Central memory CD8-positive, alpha-beta T cell (primary cell): ENCODE measurements around the gene LRP1.
A peak's percentile ranks its signal among the peaks of the same experiment; 100 is the strongest.

Experiments used
- ATAC-seq: fragments of 150-1000 bp; cut with Tn5 transposase; replicated peaks from 2 replicates; pipeline ENCODE4 v1.10.0; 2022; ENCODE audit warnings: mild to moderate bottlenecking, moderate FRiP score, moderate number of reproducible peaks; ENCODE audit not compliant: poor library complexity, severe bottlenecking; ENCODE audit errors: extremely low read depth
- DNase-seq, 2 donors: peaks; one replicate each; pipeline ENCODE4 v3.0.0; 2021; ENCODE audit warnings: low spot score in 2 of 2
- H3K27ac Mint-ChIP-seq: one replicate; pipeline ENCODE4 v1.8.0; 2022; ENCODE audit warnings: low read depth, mild to moderate bottlenecking, moderate library complexity, mixed read lengths
- H3K27me3 Mint-ChIP-seq: one replicate; pipeline ENCODE4 v1.8.0; 2022; ENCODE audit warnings: mixed read lengths
- H3K36me3 Mint-ChIP-seq: one replicate; pipeline ENCODE4 v1.8.0; 2022; ENCODE audit warnings: mild to moderate bottlenecking, moderate library complexity, mixed read lengths; ENCODE audit not compliant: insufficient read depth
- H3K4me1 Mint-ChIP-seq: one replicate; pipeline ENCODE4 v1.8.0; 2022; ENCODE audit warnings: mixed read lengths
- H3K4me3 Mint-ChIP-seq: one replicate; pipeline ENCODE4 v1.8.0; 2022; ENCODE audit warnings: mild to moderate bottlenecking, moderate library complexity, mixed read lengths
- H3K9me3 Mint-ChIP-seq: one replicate; pipeline ENCODE4 v1.8.0; 2022; ENCODE audit warnings: mixed read lengths

LRP1 gene

DNA sequence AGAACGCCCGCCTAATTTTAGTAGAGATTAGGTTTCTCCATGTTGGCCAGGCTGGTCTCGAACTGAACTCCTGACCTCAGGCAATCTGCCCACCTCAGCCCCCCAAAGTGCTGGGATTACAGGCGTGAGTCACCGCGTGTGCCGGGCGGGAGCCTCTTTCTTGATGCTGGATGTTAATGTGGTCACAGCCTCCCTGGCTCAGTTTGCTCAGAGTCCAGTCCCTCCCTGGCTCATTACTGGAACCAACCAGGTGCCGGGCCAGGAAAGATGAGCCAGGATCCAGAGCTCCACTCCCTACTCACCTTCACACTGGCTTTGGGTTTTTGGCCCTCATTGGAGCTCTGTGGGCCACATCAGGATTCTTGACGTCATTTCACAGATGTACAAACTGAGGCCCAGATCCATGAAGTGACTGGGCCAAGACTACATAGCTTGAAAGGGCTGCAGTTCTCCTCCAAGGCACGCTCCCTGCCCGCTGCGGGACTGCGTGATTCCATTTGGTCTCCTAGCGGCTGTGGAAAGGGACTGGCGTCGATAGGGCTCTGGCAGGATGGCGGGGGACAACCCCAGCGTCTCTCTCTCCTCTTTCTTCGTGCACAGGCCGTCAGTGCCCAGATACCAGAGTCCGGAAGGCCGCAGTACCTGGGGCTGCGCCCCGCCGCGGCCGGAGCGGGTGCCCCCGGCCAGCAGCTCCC lies 96.1 kb downstream of the LRP1 start:
- H3K4me3 Mint-ChIP-seq: no peak overlapping the region
- H3K27ac Mint-ChIP-seq: no peak overlapping the region
- H3K9me3 Mint-ChIP-seq: no peaks in the 10 kb centered on the region
- peaks cover 19% of the 10 kb centered on the region for H3K36me3 Mint-ChIP-seq
- ATAC-seq: no peak
- no peak for DNase-seq
- H3K27me3 Mint-ChIP-seq: peaks cover 85% of the 10 kb centered on the region
- peaks cover 55% of the 10 kb centered on the region for H3K4me1 Mint-ChIP-seq

- peaks cover 78% of the 10 kb centered on the region for H3K27me3 Mint-ChIP-seq
- no peak for DNase-seq
- no peak overlapping the region for H3K27ac Mint-ChIP-seq
- peaks cover 24% of the 10 kb centered on the region for H3K36me3 Mint-ChIP-seq
- no peaks in the 10 kb centered on the region for H3K9me3 Mint-ChIP-seq
- H3K4me3 Mint-ChIP-seq: no peak overlapping the region
- ATAC-seq: no peak
- H3K4me1 Mint-ChIP-seq: peaks cover 57% of the 10 kb centered on the region
These were observed 96.8 kb downstream of the LRP1 start for GRCh38 chr12:57224973-57225679.

DNA sequence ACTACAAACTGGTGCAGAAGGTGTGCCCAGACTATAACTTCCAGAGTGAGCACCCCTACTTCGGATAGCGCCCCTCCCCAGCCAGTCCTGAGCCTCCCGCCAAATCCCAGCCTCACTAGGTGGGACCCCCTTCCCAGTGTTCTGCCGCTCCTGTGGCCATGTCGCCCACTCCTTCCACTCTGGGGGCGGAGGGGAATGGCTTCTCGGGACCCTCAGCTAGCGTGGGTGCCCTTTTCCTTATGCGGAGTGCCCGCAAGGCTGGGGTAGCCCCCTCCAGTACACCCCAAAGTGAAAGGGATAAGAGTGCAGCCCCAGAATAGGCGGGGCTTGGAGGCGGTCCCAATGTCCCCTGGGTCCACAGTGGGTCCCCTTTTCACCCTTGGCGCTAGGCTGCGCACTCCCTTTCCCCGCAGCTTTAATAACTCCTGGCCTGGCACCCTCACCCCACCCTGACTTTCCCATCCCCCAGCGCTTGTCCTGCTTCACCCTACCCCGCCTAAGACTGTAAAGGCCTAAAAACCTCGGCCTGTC lies 97.5 kb downstream of the LRP1 start:
- H3K27me3 Mint-ChIP-seq: peaks cover 72% of the 10 kb centered on the region

DNA sequence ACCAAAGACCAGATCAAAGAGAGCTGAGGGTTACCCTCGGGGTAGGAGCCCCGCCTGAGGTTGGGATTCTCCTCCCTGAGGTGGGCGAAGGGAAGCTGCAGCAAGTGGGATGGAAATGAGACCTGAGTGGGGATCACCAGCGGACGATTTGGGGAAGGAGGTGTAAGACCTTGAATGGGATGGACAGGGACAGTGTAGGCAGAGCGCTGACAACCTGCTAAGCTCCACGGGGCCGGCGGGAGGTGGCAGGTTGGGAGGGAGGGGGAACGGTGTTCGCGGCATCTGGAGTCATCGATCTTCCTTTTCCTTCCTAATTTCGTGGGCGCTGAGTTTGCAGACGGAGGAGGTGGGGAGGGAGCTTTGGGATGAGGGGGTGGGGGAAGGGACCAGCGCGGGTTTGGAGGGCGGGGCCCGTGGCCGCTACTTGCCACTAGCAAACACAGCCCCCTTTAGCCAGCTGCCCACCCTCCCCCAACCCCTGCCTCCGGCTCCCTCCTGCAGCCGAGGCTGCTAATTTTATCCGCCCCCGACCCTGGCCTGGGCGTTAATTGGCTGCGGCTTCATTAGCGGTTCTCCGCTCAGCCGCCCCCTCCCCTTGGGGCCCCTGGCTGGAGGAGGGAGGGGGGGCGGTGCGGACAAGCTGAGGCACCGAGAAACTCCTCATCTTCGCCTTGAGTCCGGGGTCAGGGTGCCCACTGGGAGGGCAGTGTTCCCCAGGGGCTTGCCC lies 98.5 kb downstream of the LRP1 start:
- peak overlapping the region; percentile 1 for H3K4me3 Mint-ChIP-seq
- DNase-seq (no peak), ATAC-seq (no peak)
- H3K36me3 Mint-ChIP-seq: peaks cover 24% of the 10 kb centered on the region
- H3K4me1 Mint-ChIP-seq: peaks cover 59% of the 10 kb centered on the region
- H3K9me3 Mint-ChIP-seq: no peaks in the 10 kb centered on the region
- peaks cover 62% of the 10 kb centered on the region for H3K27me3 Mint-ChIP-seq
- H3K27ac Mint-ChIP-seq: no peak overlapping the region

More for the DNA sequence above, 97.5 kb downstream of the LRP1 start:
- DNase-seq (no peak), ATAC-seq (no peak)
- no peaks in the 10 kb centered on the region for H3K9me3 Mint-ChIP-seq
- H3K4me1 Mint-ChIP-seq: peaks cover 61% of the 10 kb centered on the region
- peaks cover 24% of the 10 kb centered on the region for H3K36me3 Mint-ChIP-seq
- H3K27ac Mint-ChIP-seq: no peak overlapping the region
- H3K4me3 Mint-ChIP-seq: no peak overlapping the region

DNA sequence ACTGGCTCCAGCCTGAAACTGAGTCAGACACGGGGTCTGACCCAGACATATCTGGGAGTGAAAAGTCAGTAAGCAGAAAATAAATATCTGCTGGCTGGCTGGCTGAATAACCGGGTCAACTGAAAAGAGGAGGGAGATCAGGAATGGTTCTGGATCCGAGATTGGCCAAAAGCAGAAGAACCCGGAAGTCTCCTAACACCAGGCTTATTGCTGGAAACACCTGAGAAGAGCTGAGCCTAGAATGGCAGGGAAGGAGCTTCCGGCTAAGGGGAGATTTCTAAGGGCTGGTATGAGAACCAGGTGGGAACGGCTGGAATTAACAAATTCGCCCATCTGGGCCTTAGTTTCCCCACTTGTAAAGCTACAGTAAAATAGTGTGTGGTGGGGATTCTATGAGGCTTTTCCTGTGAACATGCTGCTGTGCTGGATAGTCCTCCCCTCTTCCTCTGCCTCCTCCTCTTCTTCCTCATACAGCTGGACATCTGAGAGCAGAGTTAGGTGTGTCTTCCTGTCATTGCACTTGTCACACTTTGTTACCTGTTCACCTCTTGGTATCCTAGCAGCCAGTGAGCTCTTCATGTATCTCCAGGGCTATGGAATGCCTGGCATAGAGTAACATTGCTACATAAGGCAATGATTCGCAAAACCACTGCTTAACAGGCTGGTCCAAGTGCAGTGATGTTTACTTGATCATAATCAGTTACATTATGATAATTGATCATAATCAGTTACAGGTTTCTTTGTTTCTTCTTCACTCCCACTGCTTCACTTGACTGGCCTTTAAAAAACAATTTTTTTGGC lies 99.2 kb downstream of the LRP1 start:
- Mint-ChIP-seq H3K36me3 (peaks cover 24% of the 10 kb centered on the region), H3K27ac (no peak overlapping the region), H3K4me3 (no peak overlapping the region), H3K4me1 (peaks cover 51% of the 10 kb centered on the region), H3K9me3 (no peaks in the 10 kb centered on the region), H3K27me3 (peaks cover 54% of the 10 kb centered on the region)
- DNase-seq (no peak), ATAC-seq (no peak)

- DNase-seq (no peak), ATAC-seq (peak; percentile 34)
- Mint-ChIP-seq H3K4me3 (peak overlapping the region; percentile 95), H3K9me3 (no peaks in the 10 kb centered on the region), H3K36me3 (peaks cover 16% of the 10 kb centered on the region), H3K27me3 (peaks cover 38% of the 10 kb centered on the region), H3K27ac (peak overlapping the region; percentile 86), H3K4me1 (peaks cover 35% of the 10 kb centered on the region)
These were observed 100.9 kb downstream of the LRP1 start for GRCh38 chr12:57229046-57229633.

- peak; percentile 63 for ATAC-seq
- Mint-ChIP-seq H3K27ac (peak within 1 kb of the TSS; percentile 86), H3K9me3 (no peaks in the 10 kb centered on the region), H3K4me3 (peak within 1 kb of the TSS; percentile 95), H3K36me3 (peaks cover 16% of the 10 kb centered on the region), H3K4me1 (peaks cover 35% of the 10 kb centered on the region), H3K27me3 (peaks cover 32% of the 10 kb centered on the region)
- peak; percentile 74 to 78 for DNase-seq
These were observed 101.5 kb downstream of the LRP1 start, which contains the start of gene SHMT2 for GRCh38 chr12:57229634-57230380. Gene SHMT2 (plus strand): TSS chr12:57229711. CDS start chr12:57229779, 68 bp downstream.

- peaks cover 35% of the 10 kb centered on the region for H3K4me1 Mint-ChIP-seq
- H3K27me3 Mint-ChIP-seq: peaks cover 27% of the 10 kb centered on the region
- ATAC-seq: no peak
- H3K27ac Mint-ChIP-seq: peak overlapping the region; percentile 86
- DNase-seq: no peak
- H3K9me3 Mint-ChIP-seq: no peaks in the 10 kb centered on the region
- peak overlapping the region; percentile 95 for H3K4me3 Mint-ChIP-seq
- H3K36me3 Mint-ChIP-seq: peaks cover 16% of the 10 kb centered on the region
These were observed 102.3 kb downstream of the LRP1 start for GRCh38 chr12:57230381-57231155.

GRCh38 chr12:57231276-57232021 lies 103.2 kb downstream of the LRP1 start:
- Mint-ChIP-seq H3K4me3 (peak overlapping the region; percentile 95), H3K27ac (no peak overlapping the region), H3K27me3 (peaks cover 27% of the 10 kb centered on the region), H3K9me3 (no peaks in the 10 kb centered on the region), H3K36me3 (peaks cover 18% of the 10 kb centered on the region), H3K4me1 (peaks cover 32% of the 10 kb centered on the region)
- no peak for DNase-seq
- ATAC-seq: no peak

DNA sequence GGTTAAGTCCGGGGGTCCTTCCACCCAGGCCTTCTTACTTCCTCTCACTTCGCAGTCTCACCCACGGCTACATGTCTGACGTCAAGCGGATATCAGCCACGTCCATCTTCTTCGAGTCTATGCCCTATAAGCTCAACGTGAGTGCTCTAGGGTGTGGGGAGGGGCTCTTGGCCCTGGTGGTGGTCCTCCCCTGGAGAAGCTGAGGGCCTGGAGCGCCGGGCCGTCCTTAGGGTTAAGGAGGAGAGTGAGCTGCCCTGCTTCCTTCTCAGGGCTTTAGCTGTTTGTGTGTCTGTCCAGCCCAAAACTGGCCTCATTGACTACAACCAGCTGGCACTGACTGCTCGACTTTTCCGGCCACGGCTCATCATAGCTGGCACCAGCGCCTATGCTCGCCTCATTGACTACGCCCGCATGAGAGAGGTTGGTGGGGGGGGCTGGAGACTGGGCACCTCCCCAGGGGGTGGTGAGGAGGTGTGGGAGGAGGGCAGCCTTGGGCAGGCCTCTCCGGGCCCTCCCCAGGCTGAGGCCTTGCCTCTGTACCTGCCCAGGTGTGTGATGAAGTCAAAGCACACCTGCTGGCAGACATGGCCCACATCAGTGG lies 104.0 kb downstream of the LRP1 start:
- H3K4me3 Mint-ChIP-seq: no peak overlapping the region
- peaks cover 27% of the 10 kb centered on the region for H3K27me3 Mint-ChIP-seq
- peaks cover 37% of the 10 kb centered on the region for H3K4me1 Mint-ChIP-seq
- DNase-seq (no peak), ATAC-seq (no peak)
- no peak overlapping the region for H3K27ac Mint-ChIP-seq
- H3K36me3 Mint-ChIP-seq: peaks cover 20% of the 10 kb centered on the region
- H3K9me3 Mint-ChIP-seq: no peaks in the 10 kb centered on the region
